VCaP (cell line): ENCODE data around the gene MESD.

Source experiments
- H3K27ac ChIP-seq: fragments of 450-650 bp; 2 replicates; pipeline ENCODE4 v1.5.1; 2017
- CTCF ChIP-seq: fragments of 450-650 bp; conservative IDR thresholded peaks from 2 replicates; pipeline ENCODE4 v1.5.1; 2017; ENCODE audit warnings: mild to moderate bottlenecking, moderate library complexity

The MESD gene

GRCh38 chr15:80989081-80989517 is 520 bp downstream of the MESD start:
- H3K27ac ChIP-seq, result peak overlapping the region; percentile 87
- TF ChIP-seq CTCF, result no peak

- H3K27ac ChIP-seq, result peak overlapping the region; percentile 87
- TF ChIP-seq CTCF, result no peak
Observed at GRCh38 chr15:80988148-80988796, 1.3 kb downstream of the MESD start.

GRCh38 chr15:80986487-80986886 is 3.1 kb downstream of the MESD start:
- no peak for TF ChIP-seq CTCF
- H3K27ac ChIP-seq, result no peak overlapping the region

DNA sequence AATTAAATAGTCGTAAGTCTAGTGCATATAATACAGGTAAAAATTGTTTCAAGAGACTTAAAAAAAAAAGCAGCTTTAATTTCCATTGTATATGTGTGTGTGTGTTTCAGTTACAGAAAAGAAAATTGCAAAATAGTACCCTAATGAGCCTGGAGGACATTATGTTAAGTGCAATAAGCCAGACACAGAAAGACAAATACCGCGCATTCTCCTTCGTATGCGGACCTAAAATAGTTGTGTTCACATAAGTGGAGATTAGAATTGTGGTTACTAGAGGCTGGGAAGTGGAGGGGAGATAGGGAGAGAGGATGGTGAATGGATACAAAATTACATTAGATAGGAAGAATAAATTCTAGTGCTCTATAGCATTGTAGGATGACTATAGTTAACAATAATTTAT is 3.6 kb downstream of the MESD start:
- TF ChIP-seq CTCF, result no peak
- H3K27ac ChIP-seq, result no peak overlapping the region

GRCh38 chr15:80984856-80985255 is 4.8 kb downstream of the MESD start:
- H3K27ac ChIP-seq, result no peak overlapping the region
- no peak for TF ChIP-seq CTCF

GRCh38 chr15:80982839-80983238 is 6.8 kb downstream of the MESD start:
- no peak for TF ChIP-seq CTCF
- H3K27ac ChIP-seq, result no peak overlapping the region

- TF ChIP-seq CTCF, result peak; percentile 18; the same call in 1 of the 2 replicates
- H3K27ac ChIP-seq, result no peak overlapping the region
Observed at GRCh38 chr15:80982205-80982604, 7.4 kb downstream of the MESD start.
